ENCODE data around the gene METTL6.
A peak's percentile ranks its signal among the peaks of the same experiment; 100 is the strongest.
"Not testable (repeated sequence)": the region's sequence is repeated elsewhere in the genome, so short reads cannot be mapped to it uniquely, and the experiment has no call there.

Gene METTL6

GRCh38 chr3:15428539-15428938 lies 1.2 kb upstream of the METTL6 start:
- H3K36me3 ChIP-seq (ENCODE audit: control insufficient read depth, low read length) = peaks cover 77% of the 10 kb centered on the region
- no peaks in the 10 kb centered on the region for H3K9me3 ChIP-seq (ENCODE audit: control insufficient read depth, insufficient read depth, low read length)
- TF ChIP-seq CTCF (IDR thresholded peaks at IDR 0.05; ENCODE audit: low read depth, low read length, poor library complexity, severe bottlenecking) = no peak
- TF ChIP-seq EZH2phosphoT487 (IDR thresholded peaks at IDR 0.05; ENCODE audit: borderline replicate concordance, low read length) = no peak
- H3K9me2 ChIP-seq (replicated peaks; ENCODE audit: control insufficient read depth, low read length) = no peaks in the 10 kb centered on the region
- H3K4me1 ChIP-seq (ENCODE audit: control insufficient read depth, low read length) = peaks cover 31% of the 10 kb centered on the region
- H3K4me3 ChIP-seq (ENCODE audit: low read length) = peak overlapping the region; percentile 81
- peaks cover 15% of the 10 kb centered on the region for H4K20me1 ChIP-seq (ENCODE audit: control insufficient read depth, insufficient read depth, low read depth, low read length)
- no peaks in the 10 kb centered on the region for H3K27me3 ChIP-seq (ENCODE audit: control insufficient read depth, low read length)
- peak overlapping the region; percentile 98 for H3K4me2 ChIP-seq (ENCODE audit: low read length)
- H3F3A ChIP-seq (ENCODE audit: control insufficient read depth, insufficient read depth) = no peaks in the 10 kb centered on the region
- H3K79me2 ChIP-seq (ENCODE audit: control insufficient read depth, low read length) = peaks cover 72% of the 10 kb centered on the region
- H3K27ac ChIP-seq (ENCODE audit: low read depth, low read length) = no peak overlapping the region

GRCh38 chr3:15427981-15428380 lies 637 bp upstream of the METTL6 start:
- no peaks in the 10 kb centered on the region for H3F3A ChIP-seq (ENCODE audit: control insufficient read depth, insufficient read depth)
- H3K9me3 ChIP-seq (ENCODE audit: control insufficient read depth, insufficient read depth, low read length) = no peaks in the 10 kb centered on the region
- H3K4me3 ChIP-seq (ENCODE audit: low read length) = peak overlapping the region; percentile 81
- peaks cover 72% of the 10 kb centered on the region for H3K79me2 ChIP-seq (ENCODE audit: control insufficient read depth, low read length)
- no peaks in the 10 kb centered on the region for H3K9me2 ChIP-seq (replicated peaks; ENCODE audit: control insufficient read depth, low read length)
- peaks cover 74% of the 10 kb centered on the region for H3K36me3 ChIP-seq (ENCODE audit: control insufficient read depth, low read length)
- no peak overlapping the region for H3K27ac ChIP-seq (ENCODE audit: low read depth, low read length)
- TF ChIP-seq CTCF (IDR thresholded peaks at IDR 0.05; ENCODE audit: low read depth, low read length, poor library complexity, severe bottlenecking) = no peak
- no peak for TF ChIP-seq EZH2phosphoT487 (IDR thresholded peaks at IDR 0.05; ENCODE audit: borderline replicate concordance, low read length)
- peak overlapping the region; percentile 98 for H3K4me2 ChIP-seq (ENCODE audit: low read length)
- peaks cover 15% of the 10 kb centered on the region for H4K20me1 ChIP-seq (ENCODE audit: control insufficient read depth, insufficient read depth, low read depth, low read length)
- H3K4me1 ChIP-seq (ENCODE audit: control insufficient read depth, low read length) = peaks cover 31% of the 10 kb centered on the region
- H3K27me3 ChIP-seq (ENCODE audit: control insufficient read depth, low read length) = no peaks in the 10 kb centered on the region

GRCh38 chr3:15426579-15427118 lies 695 bp downstream of the METTL6 start:
- Histone ChIP-seq H3K4me3 (ENCODE audit: low read length) (peak overlapping the region; percentile 81), H3K9me3 (ENCODE audit: control insufficient read depth, insufficient read depth, low read length) (no peaks in the 10 kb centered on the region), H3K36me3 (ENCODE audit: control insufficient read depth, low read length) (peaks cover 70% of the 10 kb centered on the region), H3K9me2 (replicated peaks; ENCODE audit: control insufficient read depth, low read length) (no peaks in the 10 kb centered on the region), H3K79me2 (ENCODE audit: control insufficient read depth, low read length) (peaks cover 68% of the 10 kb centered on the region), H3F3A (ENCODE audit: control insufficient read depth, insufficient read depth) (no peaks in the 10 kb centered on the region), H3K27me3 (ENCODE audit: control insufficient read depth, low read length) (no peaks in the 10 kb centered on the region), H3K27ac (ENCODE audit: low read depth, low read length) (peak overlapping the region; percentile 29; the same call in 1 of the 2 replicates), H3K4me1 (ENCODE audit: control insufficient read depth, low read length) (peaks cover 31% of the 10 kb centered on the region), H4K20me1 (ENCODE audit: control insufficient read depth, insufficient read depth, low read depth, low read length) (peaks cover 15% of the 10 kb centered on the region), H3K4me2 (ENCODE audit: low read length) (peak overlapping the region; percentile 98)
- no peak for TF ChIP-seq EZH2phosphoT487 (IDR thresholded peaks at IDR 0.05; ENCODE audit: borderline replicate concordance, low read length)

- Histone ChIP-seq H3K4me1 (ENCODE audit: control insufficient read depth, low read length) (peaks cover 8% of the 10 kb centered on the region), H3F3A (ENCODE audit: control insufficient read depth, insufficient read depth) (no peaks in the 10 kb centered on the region), H3K27ac (ENCODE audit: low read depth, low read length) (no peak overlapping the region), H3K79me2 (ENCODE audit: control insufficient read depth, low read length) (peaks cover 16% of the 10 kb centered on the region), H3K9me3 (ENCODE audit: control insufficient read depth, insufficient read depth, low read length) (no peaks in the 10 kb centered on the region), H3K27me3 (ENCODE audit: control insufficient read depth, low read length) (no peaks in the 10 kb centered on the region), H3K9me2 (replicated peaks; ENCODE audit: control insufficient read depth, low read length) (no peaks in the 10 kb centered on the region), H3K4me3 (ENCODE audit: low read length) (no peak overlapping the region), H4K20me1 (ENCODE audit: control insufficient read depth, insufficient read depth, low read depth, low read length) (no peaks in the 10 kb centered on the region; the same call in 1 of the 2 replicates), H3K4me2 (ENCODE audit: low read length) (no peak overlapping the region), H3K36me3 (ENCODE audit: control insufficient read depth, low read length) (peaks cover 43% of the 10 kb centered on the region)
- no peak for TF ChIP-seq CTCF (IDR thresholded peaks at IDR 0.05; ENCODE audit: low read depth, low read length, poor library complexity, severe bottlenecking)
- no peak for TF ChIP-seq EZH2phosphoT487 (IDR thresholded peaks at IDR 0.05; ENCODE audit: borderline replicate concordance, low read length)
Observed at GRCh38 chr3:15420871-15421270, 6.5 kb downstream of the METTL6 start.

- not testable (repeated sequence) for H3F3A ChIP-seq (ENCODE audit: control insufficient read depth, insufficient read depth); H3K79me2 ChIP-seq (ENCODE audit: control insufficient read depth, low read length); H3K27ac ChIP-seq (ENCODE audit: low read depth, low read length); H3K27me3 ChIP-seq (ENCODE audit: control insufficient read depth, low read length); H3K4me3 ChIP-seq (ENCODE audit: low read length); H3K9me2 ChIP-seq (replicated peaks; ENCODE audit: control insufficient read depth, low read length); H3K9me3 ChIP-seq (ENCODE audit: control insufficient read depth, insufficient read depth, low read length); H3K4me1 ChIP-seq (ENCODE audit: control insufficient read depth, low read length); H3K4me2 ChIP-seq (ENCODE audit: low read length); H4K20me1 ChIP-seq (ENCODE audit: control insufficient read depth, insufficient read depth, low read depth, low read length)
- H3K36me3 ChIP-seq (ENCODE audit: control insufficient read depth, low read length) = peaks cover 45% of the 10 kb centered on the region
Observed at GRCh38 chr3:15410966-15411365, 16.4 kb downstream of the METTL6 start.
